Uterus (tissue), 4 donors: ENCODE results near the gene VCL. TPM values are rescaled to one million over a fixed set of nuclear protein-coding genes. Genes with fewer than 3 reads are reported as not detected.

ENCODE experiments used
- DNase-seq, 2 donors: peaks; one replicate each; pipeline ENCODE4 v3.0.0-alpha.2; 2019 to 2020
- H3K27ac ChIP-seq, 2 donors: fragments of 200-600 bp; sonication (generic); 1 replicate in 1 of 2; 2 replicates in 1 of 2; pipeline ENCODE4 v1.5.1; 2016 to 2018
- H3K27me3 ChIP-seq, 2 donors: fragments of 200-600 bp; sonication (generic); one replicate each; pipeline ENCODE4 v1.5.1; 2018 to 2019; ENCODE audit warnings: control low read depth in 1 of 2
- H3K36me3 ChIP-seq, 2 donors: fragments of 200-600 bp; sonication (generic); one replicate each; pipeline ENCODE4 v1.5.1; 2019; ENCODE audit warnings: control low read depth in 1 of 2
- H3K4me1 ChIP-seq, 2 donors: fragments of 200-600 bp; sonication (generic); one replicate each; pipeline ENCODE4 v1.5.1; 2018 to 2019; ENCODE audit warnings: control low read depth in 1 of 2
- H3K4me3 ChIP-seq, 2 donors: fragments of 200-600 bp; sonication (generic); 1 replicate in 1 of 2; 2 replicates in 1 of 2; pipeline ENCODE4 v1.5.1; 2018 to 2019; ENCODE audit warnings: mild to moderate bottlenecking in 1 of 2
- H3K9me3 ChIP-seq, 2 donors: fragments of 200-600 bp; sonication (generic); one replicate each; pipeline ENCODE4 v1.5.1; 2019; ENCODE audit warnings: control low read depth in 1 of 2
- POLR2A ChIP-seq, 2 donors: fragments of 450-650 bp; IDR thresholded peaks; one replicate each; pipeline ENCODE4 v1.6.1; 2016; ENCODE audit warnings: antibody characterized with exemption in 2 of 2, mild to moderate bottlenecking in 1 of 2, moderate library complexity in 1 of 2
- intact Hi-C: fragments of 100-400 bp; cut with DNase I; formaldehyde crosslinking; loops from one replicate; pipeline ENCODE4 v1.15.1; 2023; ENCODE audit warnings: low total_unique reads
- total RNA-seq, 4 donors: library from RNA; depleted of rRNA in 3 of 4; stranded (reverse); fragments of >200 nt in 3 of 4; gene quantifications; one replicate each; pipeline versions ENCODE4 v1.1.0 to v1.2.4, GENCODE V29; 2014 to 2023
- TF ChIP-seq, protein P1 (sequence below), 4 experiments: fragments of 200-600 bp in 2 of 4; fragments of 450-650 bp in 2 of 4; sonication (generic) in 2 of 4; IDR thresholded peaks; one replicate each; pipeline ENCODE4 v1.5.1; 2016 to 2019; ENCODE audit warnings: antibody characterized with exemption in 4 of 4, mild to moderate bottlenecking in 2 of 4, moderate library complexity in 1 of 4
- donor health status: DM: yes; HTN: yes; CAD: no.

VCL gene
- total RNA-seq, 4 donors from 2014 or later = 77.4 to 313 (median 215) TPM

DNA sequence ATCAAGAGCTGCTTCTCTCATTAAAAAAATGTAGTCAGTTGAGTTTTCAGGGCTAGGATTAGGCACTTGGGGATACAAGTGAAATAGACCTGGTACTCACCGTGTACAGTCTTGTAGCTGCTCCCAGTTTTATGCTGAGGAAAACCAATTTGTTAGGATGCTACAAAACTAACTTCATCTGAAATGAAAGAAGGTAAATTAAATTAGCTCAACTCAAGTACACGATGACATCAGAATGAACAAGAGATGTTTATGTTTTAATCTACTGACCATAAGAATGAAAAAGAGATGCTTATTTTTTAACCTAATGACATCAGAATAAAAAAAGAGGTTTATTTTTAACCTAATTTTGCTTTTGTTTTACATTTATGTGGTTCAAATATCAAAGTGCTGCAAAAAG lies 79.0 kb downstream of the VCL start:
- Histone ChIP-seq H3K27me3 (no peaks in the 10 kb centered on the region), H3K4me1 (no peaks in the 10 kb centered on the region), H3K4me3 (no peak overlapping the region), H3K36me3 (no peaks in the 10 kb centered on the region), H3K9me3 (no peaks in the 10 kb centered on the region), H3K27ac (no peak overlapping the region)
- no peak for TF ChIP-seq POLR2A (IDR thresholded peaks at IDR 0.05)
- TF ChIP-seq, protein P1, sequence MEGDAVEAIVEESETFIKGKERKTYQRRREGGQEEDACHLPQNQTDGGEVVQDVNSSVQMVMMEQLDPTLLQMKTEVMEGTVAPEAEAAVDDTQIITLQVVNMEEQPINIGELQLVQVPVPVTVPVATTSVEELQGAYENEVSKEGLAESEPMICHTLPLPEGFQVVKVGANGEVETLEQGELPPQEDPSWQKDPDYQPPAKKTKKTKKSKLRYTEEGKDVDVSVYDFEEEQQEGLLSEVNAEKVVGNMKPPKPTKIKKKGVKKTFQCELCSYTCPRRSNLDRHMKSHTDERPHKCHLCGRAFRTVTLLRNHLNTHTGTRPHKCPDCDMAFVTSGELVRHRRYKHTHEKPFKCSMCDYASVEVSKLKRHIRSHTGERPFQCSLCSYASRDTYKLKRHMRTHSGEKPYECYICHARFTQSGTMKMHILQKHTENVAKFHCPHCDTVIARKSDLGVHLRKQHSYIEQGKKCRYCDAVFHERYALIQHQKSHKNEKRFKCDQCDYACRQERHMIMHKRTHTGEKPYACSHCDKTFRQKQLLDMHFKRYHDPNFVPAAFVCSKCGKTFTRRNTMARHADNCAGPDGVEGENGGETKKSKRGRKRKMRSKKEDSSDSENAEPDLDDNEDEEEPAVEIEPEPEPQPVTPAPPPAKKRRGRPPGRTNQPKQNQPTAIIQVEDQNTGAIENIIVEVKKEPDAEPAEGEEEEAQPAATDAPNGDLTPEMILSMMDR (IDR thresholded peaks at IDR 0.05) = no peak
- intact Hi-C loops = loop anchor here (10.0 kb wide), 2 partner anchors 72 to 122 kb away; no protein-coding TSS in a partner anchor
- no peak for DNase-seq

DNA sequence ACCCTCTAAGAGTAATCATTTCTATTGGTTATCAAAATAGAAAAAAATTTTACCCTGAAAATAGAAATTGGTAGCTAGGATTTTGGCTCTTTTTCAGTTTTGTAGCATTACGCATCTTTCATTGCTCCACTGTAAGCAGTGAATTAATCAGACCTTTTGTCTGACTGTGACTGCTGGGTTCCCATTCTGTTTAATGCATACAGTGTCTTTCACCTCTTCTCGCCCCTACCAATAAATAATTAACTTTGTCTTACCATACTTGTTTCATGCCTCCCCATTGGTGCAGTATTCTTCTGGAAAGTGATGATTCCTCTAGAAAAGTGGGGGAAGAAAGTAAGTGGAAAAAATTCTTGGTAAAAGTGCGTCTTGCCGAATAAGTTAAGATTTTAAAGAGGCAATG lies 79.5 kb downstream of the VCL start:
- Histone ChIP-seq H3K27ac (no peak overlapping the region), H3K4me3 (no peak overlapping the region), H3K9me3 (no peaks in the 10 kb centered on the region), H3K36me3 (no peaks in the 10 kb centered on the region), H3K27me3 (no peaks in the 10 kb centered on the region), H3K4me1 (peaks cover 0 to 3% of the 10 kb centered on the region in 2 donors)
- intact Hi-C loops = loop anchor here (10.0 kb wide), 2 partner anchors 73 to 123 kb away; no protein-coding TSS in a partner anchor
- TF ChIP-seq POLR2A (IDR thresholded peaks at IDR 0.05) = no peak
- TF ChIP-seq, protein P1 (IDR thresholded peaks at IDR 0.05) = no peak
- DNase-seq = no peak

DNA sequence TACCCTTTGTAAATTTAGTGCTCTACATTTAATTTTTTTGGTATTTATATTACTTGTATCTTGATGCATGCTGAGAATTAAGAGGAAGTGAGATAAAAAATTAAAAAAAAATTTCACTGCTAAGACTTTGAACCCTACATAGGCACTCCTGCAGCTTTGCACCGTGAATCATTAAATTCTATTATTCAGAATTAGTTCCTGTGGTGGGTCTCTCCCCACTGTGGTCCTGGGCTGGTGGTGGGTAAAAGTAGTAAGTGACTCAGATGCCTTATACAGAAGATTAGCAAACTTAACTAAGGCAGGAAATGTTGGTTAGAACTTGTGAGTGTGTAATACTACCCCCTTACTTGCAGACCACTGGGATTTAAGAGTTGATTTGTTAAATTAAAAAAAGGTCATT lies 80.1 kb downstream of the VCL start:
- peaks cover 0 to 3% of the 10 kb centered on the region in 2 donors for H3K4me1 ChIP-seq
- TF ChIP-seq, protein P1 (IDR thresholded peaks at IDR 0.05) = no peak
- TF ChIP-seq POLR2A (IDR thresholded peaks at IDR 0.05) = no peak
- no peaks in the 10 kb centered on the region for H3K36me3 ChIP-seq
- H3K4me3 ChIP-seq = no peak overlapping the region
- no peak overlapping the region for H3K27ac ChIP-seq
- H3K9me3 ChIP-seq = no peaks in the 10 kb centered on the region
- no peak for DNase-seq
- intact Hi-C loops = loop anchor here (10.0 kb wide), 2 partner anchors 73 to 123 kb away; no protein-coding TSS in a partner anchor
- H3K27me3 ChIP-seq = no peaks in the 10 kb centered on the region

DNA sequence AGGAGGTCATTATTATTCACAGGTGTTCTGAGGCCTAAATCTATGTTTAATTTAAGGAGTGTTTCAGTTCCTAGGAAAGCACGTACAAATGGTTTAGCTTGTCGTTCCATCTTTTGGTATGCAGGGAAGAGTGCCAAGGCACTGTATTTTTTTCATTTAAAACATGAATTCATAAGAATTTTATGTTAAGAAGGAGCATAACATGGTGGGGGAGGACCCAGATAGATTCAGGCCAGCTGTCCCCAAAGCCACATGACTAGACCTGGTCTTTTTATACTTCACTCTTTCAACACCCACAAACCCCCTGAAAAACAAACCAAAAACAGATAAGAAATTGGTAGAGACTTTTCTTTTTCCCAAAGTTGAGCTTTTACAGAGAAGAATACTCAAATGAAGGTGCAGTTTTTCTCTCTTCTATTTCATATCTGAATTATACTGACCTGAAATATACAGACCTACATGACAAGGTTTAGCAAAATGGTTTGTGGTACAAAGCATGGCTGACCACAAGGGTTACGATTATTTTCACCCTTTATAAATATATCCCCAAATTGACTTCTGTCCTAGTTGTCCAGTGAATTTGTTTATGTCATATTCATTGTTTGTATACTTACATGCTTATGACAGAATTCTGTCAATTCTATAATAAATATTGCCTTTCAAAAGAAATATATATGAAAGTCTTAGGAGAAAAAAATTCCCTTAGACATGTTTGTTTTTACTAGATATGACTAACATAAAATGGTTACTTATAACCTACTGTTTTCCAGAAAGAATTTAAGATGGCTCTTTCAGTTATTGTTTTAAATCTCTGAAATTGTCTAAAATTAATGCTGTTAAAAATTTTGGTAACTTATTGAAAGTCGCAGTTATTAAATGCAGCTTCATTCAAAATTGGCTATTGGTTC lies 81.4 kb downstream of the VCL start:
- Histone ChIP-seq H3K27ac (peak overlapping the region; percentile 26 to 38), H3K36me3 (no peaks in the 10 kb centered on the region), H3K4me1 (peaks cover 0 to 3% of the 10 kb centered on the region in 2 donors), H3K4me3 (no peak overlapping the region), H3K9me3 (no peaks in the 10 kb centered on the region), H3K27me3 (no peaks in the 10 kb centered on the region)
- TF ChIP-seq POLR2A (IDR thresholded peaks at IDR 0.05) = no peak
- TF ChIP-seq, protein P1 (IDR thresholded peaks at IDR 0.05) = no peak
- DNase-seq = no peak
- intact Hi-C loops = loop anchor here (10.0 kb wide), 2 partner anchors 74 to 124 kb away; no protein-coding TSS in a partner anchor
